GM12864 (cell line): ENCODE data around the gene ARHGEF10L.

Experiments used
- DNase-seq: peaks from one replicate; pipeline ENCODE4 v3.0.0-alpha.2; 2011; ENCODE audit warnings: low read depth
- H3K4me3 ChIP-seq: 2 replicates; pipeline ENCODE4 v1.5.1; 2011; ENCODE audit warnings: mild to moderate bottlenecking, low read depth, low read length, control low read depth
- TF ChIP-seq, protein P1 (sequence below): IDR thresholded peaks from 2 replicates; pipeline ENCODE4 v1.5.1; 2011; ENCODE audit warnings: low read depth, mild to moderate bottlenecking, moderate library complexity, low read length, control low read depth, inconsistent platforms; ENCODE audit errors: missing control alignments

ARHGEF10L gene

DNA sequence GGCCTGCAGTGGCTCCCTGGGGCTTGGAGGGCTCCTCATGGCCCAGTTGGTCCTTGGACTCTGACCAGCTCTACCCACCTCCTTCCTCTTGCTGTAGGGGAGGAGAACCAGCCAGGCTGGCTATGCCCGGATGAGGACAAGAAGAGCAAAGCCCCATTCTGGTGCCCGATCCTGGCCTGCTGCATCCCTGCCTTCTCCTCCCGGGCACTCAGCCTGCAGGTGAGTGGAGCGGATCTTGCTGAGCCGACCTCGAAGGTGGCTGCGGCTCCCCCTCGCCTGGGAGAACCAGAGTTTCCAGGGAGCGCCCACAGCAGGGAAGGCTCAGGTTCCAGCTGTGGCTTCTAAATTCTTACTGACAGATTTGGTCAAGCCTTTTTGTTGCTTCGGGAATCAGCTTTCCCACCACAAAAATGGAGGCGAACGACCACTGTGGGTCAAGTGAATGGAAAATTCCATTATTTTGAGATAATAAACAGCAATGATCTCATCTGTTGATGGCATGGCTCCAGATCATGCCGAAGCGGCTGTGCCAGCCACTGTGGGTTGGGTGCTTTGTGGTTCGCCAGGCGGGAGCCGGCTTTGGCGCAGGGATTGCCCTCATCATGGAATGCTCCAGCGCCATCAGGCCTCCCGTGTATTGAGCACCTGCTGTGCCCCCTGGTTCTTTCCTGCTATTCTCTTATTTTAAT is 109.1 kb downstream of the ARHGEF10L start:
- no peak overlapping the region for H3K4me3 ChIP-seq
- DNase-seq: no peak
- TF ChIP-seq, protein P1, sequence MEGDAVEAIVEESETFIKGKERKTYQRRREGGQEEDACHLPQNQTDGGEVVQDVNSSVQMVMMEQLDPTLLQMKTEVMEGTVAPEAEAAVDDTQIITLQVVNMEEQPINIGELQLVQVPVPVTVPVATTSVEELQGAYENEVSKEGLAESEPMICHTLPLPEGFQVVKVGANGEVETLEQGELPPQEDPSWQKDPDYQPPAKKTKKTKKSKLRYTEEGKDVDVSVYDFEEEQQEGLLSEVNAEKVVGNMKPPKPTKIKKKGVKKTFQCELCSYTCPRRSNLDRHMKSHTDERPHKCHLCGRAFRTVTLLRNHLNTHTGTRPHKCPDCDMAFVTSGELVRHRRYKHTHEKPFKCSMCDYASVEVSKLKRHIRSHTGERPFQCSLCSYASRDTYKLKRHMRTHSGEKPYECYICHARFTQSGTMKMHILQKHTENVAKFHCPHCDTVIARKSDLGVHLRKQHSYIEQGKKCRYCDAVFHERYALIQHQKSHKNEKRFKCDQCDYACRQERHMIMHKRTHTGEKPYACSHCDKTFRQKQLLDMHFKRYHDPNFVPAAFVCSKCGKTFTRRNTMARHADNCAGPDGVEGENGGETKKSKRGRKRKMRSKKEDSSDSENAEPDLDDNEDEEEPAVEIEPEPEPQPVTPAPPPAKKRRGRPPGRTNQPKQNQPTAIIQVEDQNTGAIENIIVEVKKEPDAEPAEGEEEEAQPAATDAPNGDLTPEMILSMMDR: no peak

DNA sequence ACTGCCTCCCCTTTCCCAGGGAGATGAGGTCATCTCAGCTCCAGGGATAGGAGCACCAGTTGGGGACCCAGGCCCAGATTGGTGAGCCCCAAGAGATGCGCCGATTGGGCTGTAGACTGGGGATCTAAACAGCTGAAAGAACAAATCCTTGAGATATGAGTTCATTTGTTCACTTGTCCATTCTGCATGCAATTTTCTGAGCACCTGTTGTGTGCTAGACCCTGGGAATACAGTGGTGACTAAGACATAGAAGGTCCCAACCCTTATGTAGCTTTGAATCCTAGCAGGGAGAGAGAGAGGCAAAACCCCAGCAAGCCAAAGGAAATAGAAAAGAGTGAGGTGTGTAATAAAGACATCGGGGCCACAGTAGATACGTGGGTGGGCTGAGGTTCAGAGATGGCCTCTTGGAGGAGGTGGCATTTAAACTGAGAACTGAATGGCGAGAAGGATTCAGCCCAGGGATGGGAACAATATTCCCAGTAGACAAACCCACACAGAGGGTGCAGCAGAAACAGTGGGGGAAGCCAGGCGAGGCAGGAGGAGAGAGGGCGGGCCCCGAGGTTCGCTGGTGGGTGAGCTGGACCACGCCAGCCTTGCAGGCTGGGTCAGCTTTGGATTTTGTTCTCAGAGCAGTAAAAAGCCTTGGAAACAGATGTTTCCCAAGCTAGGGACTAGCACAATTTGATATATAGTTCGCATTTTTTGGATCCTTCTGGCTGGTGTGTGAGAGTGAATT is 110.0 kb downstream of the ARHGEF10L start:
- no peak for DNase-seq
- no peak overlapping the region for H3K4me3 ChIP-seq
- TF ChIP-seq, protein P1: no peak

DNA sequence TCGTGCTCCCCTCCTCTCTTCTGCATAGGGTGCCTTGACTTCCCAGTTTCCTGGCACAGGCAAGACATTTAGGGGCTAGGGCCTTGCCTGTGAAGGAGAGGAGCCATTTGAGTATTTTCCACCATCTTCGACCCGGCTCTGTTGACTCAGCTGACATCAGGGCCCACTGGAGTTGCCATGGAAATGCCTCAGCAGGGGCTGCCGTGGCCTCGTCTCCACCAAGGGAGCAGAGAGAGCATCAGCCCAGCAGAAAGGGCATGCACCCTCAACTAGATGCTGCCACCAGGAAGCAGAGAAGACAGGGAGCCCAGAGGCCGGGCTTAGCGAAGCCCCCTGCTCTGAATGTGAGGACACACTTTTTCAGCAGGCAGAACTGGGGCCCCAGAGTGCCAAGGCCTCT is 113.8 kb downstream of the ARHGEF10L start:
- H3K4me3 ChIP-seq: no peak overlapping the region
- no peak for DNase-seq
- TF ChIP-seq, protein P1: no peak

DNA sequence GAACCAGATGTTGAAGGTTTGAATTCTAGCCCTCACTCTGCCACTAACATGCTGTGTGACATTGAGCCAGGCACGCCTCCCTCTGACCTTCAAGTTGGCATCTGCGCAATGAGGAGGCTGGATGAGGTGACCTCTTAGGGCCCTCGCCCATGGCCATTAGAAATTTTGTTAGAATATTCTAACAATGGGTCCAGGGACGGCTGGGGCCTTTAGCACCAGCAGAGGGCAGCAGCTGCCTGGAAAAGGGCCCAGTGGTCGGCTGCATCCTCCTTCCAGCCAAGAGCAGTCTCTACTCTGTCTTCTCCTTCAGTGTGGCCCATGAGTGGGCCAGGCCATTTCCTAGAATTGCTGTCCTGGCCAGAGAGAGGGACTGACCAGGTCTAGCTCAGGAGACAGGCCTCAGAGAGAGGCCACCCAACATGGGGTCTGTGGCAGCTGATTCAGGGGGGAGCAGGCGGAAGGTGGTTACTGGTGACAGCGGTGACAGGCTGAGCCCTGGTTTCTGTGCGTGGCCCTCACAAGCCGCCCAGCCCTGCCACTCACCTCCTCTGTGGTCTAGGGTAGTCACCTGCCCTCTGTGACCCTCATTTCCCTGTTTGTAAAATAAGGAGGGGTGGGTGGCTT is 114.3 kb downstream of the ARHGEF10L start:
- DNase-seq: no peak
- no peak overlapping the region for H3K4me3 ChIP-seq

DNA sequence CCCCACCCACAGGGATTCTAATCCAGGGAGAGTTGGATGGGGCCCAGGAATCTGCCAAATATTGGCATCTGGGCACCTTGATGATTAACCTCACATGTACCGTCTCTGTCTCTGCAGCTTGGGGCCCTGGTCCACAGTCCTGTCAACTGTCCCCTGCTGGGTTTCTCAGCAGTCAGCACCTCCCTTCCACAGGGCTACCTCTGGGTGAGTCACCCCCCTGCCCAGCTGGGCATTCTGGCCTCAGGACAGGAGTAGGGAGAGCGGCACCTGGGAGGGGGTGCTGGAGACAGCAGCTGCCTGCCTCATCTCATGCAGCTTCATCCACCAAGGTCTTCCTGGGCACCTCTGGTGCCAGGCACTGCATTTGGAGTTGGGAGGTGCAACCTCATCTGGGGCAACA is 115.0 kb downstream of the ARHGEF10L start:
- TF ChIP-seq, protein P1: no peak
- H3K4me3 ChIP-seq: no peak overlapping the region
- no peak for DNase-seq

More for the DNA sequence above, 114.3 kb downstream of the ARHGEF10L start:
- TF ChIP-seq, protein P1: peak; percentile 77

DNA sequence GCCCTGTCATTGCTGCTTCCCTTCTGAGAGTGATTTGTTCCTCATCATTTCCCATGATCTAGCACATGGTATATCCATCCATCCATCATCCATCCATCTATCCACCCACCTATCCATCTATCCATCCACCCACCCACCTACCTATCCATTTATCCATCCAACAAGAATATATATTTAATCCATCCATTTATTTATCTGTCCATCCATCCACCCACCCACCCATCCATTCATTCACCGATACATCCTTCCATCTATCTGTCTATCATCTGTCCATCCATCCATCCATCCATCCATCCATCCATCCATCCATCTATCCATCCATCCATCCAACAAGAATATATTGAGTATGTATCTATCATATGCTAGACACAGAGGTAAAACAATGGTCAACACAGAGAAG is 115.7 kb downstream of the ARHGEF10L start:
- no peak overlapping the region for H3K4me3 ChIP-seq
- no peak for DNase-seq
- TF ChIP-seq, protein P1: no peak
